GM23248 (cell line): ENCODE data around the gene ATXN7L1. TPM values are rescaled to one million over a fixed set of nuclear protein-coding genes. Genes with fewer than 3 reads are reported as not detected.

ENCODE experiments used
- DNase-seq: peaks from one replicate; pipeline ENCODE4 v3.0.0-alpha.2; 2015
- H2AFZ ChIP-seq: fragments of 200-600 bp; sonication (generic); 2 replicates; pipeline ENCODE4 v1.6.1; 2016; ENCODE audit warnings: antibody characterized with exemption
- H3F3A ChIP-seq: fragments of 200-600 bp; sonication (generic); 2 replicates; pipeline ENCODE4 v1.6.1; 2016; ENCODE audit warnings: mild to moderate bottlenecking, antibody characterized with exemption, mixed run types; ENCODE audit not compliant: insufficient read depth
- H3K27ac ChIP-seq: fragments of 200-600 bp; sonication (generic); 2 replicates; pipeline ENCODE4 v1.5.1; 2016; ENCODE audit warnings: mild to moderate bottlenecking
- H3K27me3 ChIP-seq: fragments of 200-600 bp; sonication (generic); replicated peaks from 2 replicates; pipeline ENCODE4 v1.6.1; 2016; ENCODE audit warnings: mild to moderate bottlenecking; ENCODE audit not compliant: insufficient read depth
- H3K36me3 ChIP-seq: fragments of 200-600 bp; sonication (generic); 2 replicates; pipeline ENCODE4 v1.6.1; 2016; ENCODE audit warnings: low read depth, mild to moderate bottlenecking
- H3K4me1 ChIP-seq: fragments of 200-600 bp; sonication (generic); 2 replicates; pipeline ENCODE4 v1.6.1; 2016; ENCODE audit warnings: mild to moderate bottlenecking; ENCODE audit not compliant: insufficient read depth
- H3K4me2 ChIP-seq: fragments of 200-600 bp; sonication (generic); one replicate; pipeline ENCODE4 v1.6.1; 2016; ENCODE audit warnings: mild to moderate bottlenecking; ENCODE audit not compliant: unreplicated experiment
- H3K4me3 ChIP-seq: fragments of 200-600 bp; sonication (generic); 2 replicates; pipeline ENCODE4 v1.5.1; 2016; ENCODE audit warnings: mild to moderate bottlenecking
- H3K79me2 ChIP-seq: fragments of 200-600 bp; sonication (generic); 2 replicates; pipeline ENCODE4 v1.6.1; 2016; ENCODE audit warnings: mild to moderate bottlenecking; ENCODE audit not compliant: insufficient read depth
- H3K9ac ChIP-seq: fragments of 200-600 bp; sonication (generic); 2 replicates; pipeline ENCODE4 v1.6.1; 2016; ENCODE audit warnings: mild to moderate bottlenecking
- H3K9me2 ChIP-seq: fragments of 200-600 bp; sonication (generic); 2 replicates; pipeline ENCODE4 v1.6.1; 2016; ENCODE audit warnings: mixed run types, mild to moderate bottlenecking, moderate library complexity; ENCODE audit not compliant: insufficient read depth
- H3K9me3 ChIP-seq: fragments of 200-600 bp; sonication (generic); one replicate; pipeline ENCODE4 v1.6.1; 2017; ENCODE audit warnings: low read depth
- H4K20me1 ChIP-seq: fragments of 200-600 bp; sonication (generic); 2 replicates; pipeline ENCODE4 v1.6.0; 2016; ENCODE audit not compliant: insufficient read depth
- EZH2 ChIP-seq: fragments of 200-600 bp; sonication (generic); IDR thresholded peaks from 2 replicates; pipeline ENCODE4 v1.6.1; 2018; ENCODE audit warnings: antibody characterized with exemption, mild to moderate bottlenecking; ENCODE audit not compliant: insufficient read depth, poor library complexity, severe bottlenecking
- EZH2phosphoT487 ChIP-seq: fragments of 200-600 bp; sonication (generic); IDR thresholded peaks from 2 replicates; pipeline ENCODE4 v1.6.1; 2018; ENCODE audit warnings: antibody characterized with exemption, moderate library complexity, mild to moderate bottlenecking, low read depth; ENCODE audit not compliant: insufficient read depth
- WGBS, 2 experiments: methylation state at CpG; one replicate each; pipeline ENCODE4 v1.1.6; 2015 to 2017; ENCODE audit warnings: low lambda C conversion rate in 2 of 2, low coverage in 1 of 2; ENCODE audit errors: missing lambda C conversion rate in 2 of 2; 5-methylcytosine and 5-hydroxymethylcytosine counted together
- in situ Hi-C: fragments of 300-500 bp; cut with MboI; formaldehyde crosslinking; loops from 2 replicates; pipeline ENCODE4 v1.15.0; 2020
- polyA plus RNA-seq: library from polyadenylated mRNA; unstranded; fragments of >200 nt; fragmentation: Nextera tagmentation; extraction: Ambion mirVana; gene quantifications from 2 replicates; pipeline ENCODE4 v1.2.1, GENCODE V29; 2016
- total RNA-seq: library from RNA; depleted of rRNA; stranded (reverse); fragments of >200 nt; shearing (Covaris generic); gene quantifications from 2 replicates; pipeline ENCODE4 v1.2.3, GENCODE V29; 2014

ATXN7L1 gene
- total and polyA plus RNA-seq, 2 experiments from 2014 or later = 3.7 to 4.5 TPM

DNA sequence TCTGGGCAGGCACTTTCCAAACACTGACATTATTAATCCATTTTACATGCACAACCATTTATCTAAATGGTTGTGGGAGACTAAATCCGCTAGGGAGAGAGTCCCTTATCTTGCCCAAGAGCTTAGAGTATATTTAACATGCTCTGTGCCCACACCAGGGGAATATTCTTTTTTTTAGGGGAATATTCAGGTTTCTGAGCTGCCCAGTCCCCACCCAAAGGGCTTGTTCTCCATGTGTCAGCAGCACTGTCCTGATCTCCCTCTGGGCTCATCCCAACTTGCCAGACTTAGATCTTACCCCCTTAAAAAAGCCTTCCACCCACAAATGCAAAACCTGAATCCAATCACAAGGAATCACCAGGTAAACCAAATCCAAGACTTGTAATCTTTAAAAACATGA lies 132.1 kb downstream of the ATXN7L1 start:
- no peaks in the 10 kb centered on the region for H3K9me3 ChIP-seq
- no peaks in the 10 kb centered on the region for H4K20me1 ChIP-seq
- no peak overlapping the region for H3K4me2 ChIP-seq
- H3K9me2 ChIP-seq = no peaks in the 10 kb centered on the region
- DNase-seq = no peak
- no peaks in the 10 kb centered on the region for H3K27me3 ChIP-seq
- H3K36me3 ChIP-seq = no peaks in the 10 kb centered on the region
- no peak overlapping the region for H3K4me3 ChIP-seq
- no peak overlapping the region for H2AFZ ChIP-seq
- WGBS, 2 experiments = 95% methylated on average over 1 of the region's 1 CpG
- H3K9ac ChIP-seq = no peak overlapping the region
- no peak overlapping the region for H3K27ac ChIP-seq
- H3K4me1 ChIP-seq = no peaks in the 10 kb centered on the region
- H3F3A ChIP-seq = no peaks in the 10 kb centered on the region
- in situ Hi-C loops = no loop called here
- no peaks in the 10 kb centered on the region for H3K79me2 ChIP-seq
- no peak for TF ChIP-seq EZH2phosphoT487
- no peak for TF ChIP-seq EZH2

DNA sequence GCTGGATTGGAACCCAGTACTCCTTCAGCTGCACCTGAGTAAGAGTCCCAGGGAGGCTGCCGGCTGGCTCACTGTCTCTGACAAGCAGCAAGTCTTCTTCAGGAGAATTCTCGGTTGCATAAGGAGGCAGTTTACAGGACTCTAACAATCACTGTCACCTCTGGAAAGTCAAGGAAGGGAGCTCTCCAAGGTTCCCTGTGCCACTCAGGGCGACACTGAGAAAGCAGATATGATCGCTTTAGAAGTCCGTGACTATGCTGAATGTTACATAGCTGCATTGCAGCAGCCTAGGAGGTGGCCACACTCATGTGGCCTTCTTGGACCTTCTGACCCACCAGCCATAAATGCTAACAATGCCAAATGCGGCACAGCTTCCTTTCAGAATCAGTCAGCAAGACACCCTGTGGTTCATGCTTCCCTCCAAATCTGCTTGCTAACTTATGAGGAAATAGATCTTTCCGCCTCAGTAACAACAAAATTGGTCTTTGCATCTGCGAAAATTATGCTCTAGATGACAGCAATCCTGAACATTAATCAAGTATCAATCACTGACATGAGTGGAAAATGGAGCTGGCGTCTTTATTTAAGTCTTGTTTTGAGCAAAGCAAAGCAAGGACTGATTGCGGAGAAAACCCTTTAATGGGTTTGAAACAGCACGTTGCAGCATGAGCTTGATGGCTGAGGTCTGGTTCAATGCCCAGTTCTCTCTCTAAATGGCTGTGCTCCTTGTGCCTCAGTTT lies 132.9 kb downstream of the ATXN7L1 start:
- Histone ChIP-seq H3K79me2 (no peaks in the 10 kb centered on the region), H3K27ac (no peak overlapping the region), H3K9me3 (no peaks in the 10 kb centered on the region), H3K4me3 (no peak overlapping the region), H3F3A (no peaks in the 10 kb centered on the region), H3K4me2 (no peak overlapping the region), H3K36me3 (no peaks in the 10 kb centered on the region), H4K20me1 (no peaks in the 10 kb centered on the region), H3K4me1 (no peaks in the 10 kb centered on the region), H3K9me2 (no peaks in the 10 kb centered on the region), H3K27me3 (no peaks in the 10 kb centered on the region), H3K9ac (no peak overlapping the region), H2AFZ (no peak overlapping the region)
- TF ChIP-seq EZH2 (no peak), EZH2phosphoT487 (no peak)
- in situ Hi-C loops = no loop called here
- 86 to 87% methylated on average over 11 of the region's 11 CpGs for WGBS, 2 experiments
- no peak for DNase-seq

DNA sequence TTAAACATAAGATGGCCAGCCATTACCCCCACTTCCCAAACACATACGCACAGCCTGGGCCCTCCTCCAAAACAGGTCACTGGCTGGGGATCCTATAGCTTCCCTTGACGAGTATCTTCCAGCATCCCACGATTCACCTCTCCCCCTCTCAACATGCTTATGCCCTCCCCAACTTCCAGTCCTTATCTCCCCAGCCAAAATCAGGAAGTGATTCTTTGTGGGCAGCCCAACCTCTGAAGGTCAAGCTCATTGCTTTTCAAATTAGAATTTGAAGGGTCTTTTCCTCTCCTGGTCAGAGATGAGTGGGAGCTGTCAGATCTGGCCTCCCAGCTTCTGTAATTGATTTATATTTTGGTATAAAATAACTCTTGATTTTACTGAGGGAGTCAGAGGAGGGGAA lies 133.6 kb downstream of the ATXN7L1 start:
- no peaks in the 10 kb centered on the region for H3K4me1 ChIP-seq
- no peaks in the 10 kb centered on the region for H4K20me1 ChIP-seq
- no peak overlapping the region for H3K9ac ChIP-seq
- in situ Hi-C loops = no loop called here
- no peaks in the 10 kb centered on the region for H3K36me3 ChIP-seq
- H3K27me3 ChIP-seq = no peaks in the 10 kb centered on the region
- H3K4me3 ChIP-seq = no peak overlapping the region
- WGBS, 2 experiments = 95 to 97% methylated on average over 3 of the region's 3 CpGs
- no peak for DNase-seq
- no peaks in the 10 kb centered on the region for H3K79me2 ChIP-seq
- no peak overlapping the region for H2AFZ ChIP-seq
- no peaks in the 10 kb centered on the region for H3K9me2 ChIP-seq
- no peak for TF ChIP-seq EZH2phosphoT487
- no peak overlapping the region for H3K27ac ChIP-seq
- no peaks in the 10 kb centered on the region for H3F3A ChIP-seq
- H3K4me2 ChIP-seq = no peak overlapping the region
- H3K9me3 ChIP-seq = no peaks in the 10 kb centered on the region

DNA sequence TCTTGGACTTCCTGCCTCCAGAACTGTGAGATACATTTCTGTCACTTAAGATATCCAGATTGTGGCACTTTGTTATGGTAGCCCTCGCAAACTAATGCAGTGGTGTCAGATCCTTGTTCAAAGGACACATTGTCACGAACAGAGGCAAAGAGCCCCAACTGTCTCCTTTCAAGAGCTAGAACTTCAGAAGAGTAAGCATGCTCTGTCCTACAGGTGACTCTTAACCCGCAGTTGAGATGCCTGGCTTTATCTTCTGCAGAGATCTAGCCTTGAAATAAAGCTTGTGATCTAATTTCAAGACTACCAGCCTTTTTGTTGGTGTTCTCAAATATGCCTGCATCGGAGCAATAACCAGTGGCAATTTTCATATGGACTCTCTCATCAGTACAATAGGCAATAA lies 134.4 kb downstream of the ATXN7L1 start:
- no peaks in the 10 kb centered on the region for H3F3A ChIP-seq
- H3K9ac ChIP-seq = no peak overlapping the region
- H3K27ac ChIP-seq = no peak overlapping the region
- no peak overlapping the region for H2AFZ ChIP-seq
- no peaks in the 10 kb centered on the region for H3K9me2 ChIP-seq
- WGBS, 2 experiments = 90 to 95% methylated on average over 4 of the region's 4 CpGs
- no peak for DNase-seq
- H3K27me3 ChIP-seq = no peaks in the 10 kb centered on the region
- no peaks in the 10 kb centered on the region for H3K79me2 ChIP-seq
- in situ Hi-C loops = no loop called here
- no peaks in the 10 kb centered on the region for H3K36me3 ChIP-seq
- H3K9me3 ChIP-seq = no peaks in the 10 kb centered on the region
- no peak overlapping the region for H3K4me2 ChIP-seq
- no peak overlapping the region for H3K4me3 ChIP-seq
- H3K4me1 ChIP-seq = no peaks in the 10 kb centered on the region
- TF ChIP-seq EZH2phosphoT487 (no peak), EZH2 (no peak)
- H4K20me1 ChIP-seq = no peaks in the 10 kb centered on the region
